ENCODE data around the gene KRTAP27-1. TPM values are rescaled to one million over a fixed set of nuclear protein-coding genes. Genes with fewer than 3 reads are reported as not detected.

Gene KRTAP27-1
- total RNA-seq, 1 experiment from 2014 or later = not detected

- BruUV-seq (replicated peaks) = no TSS peak
- intact Hi-C loops (cut with micrococcal nuclease; ENCODE audit: unreplicated experiment) = loop anchor here (2.0 to 10.0 kb wide), 3 partner anchors 66 to 744 kb away; no protein-coding TSS in a partner anchor
- ChIA-PET CTCF (interaction anchor here (0.7 kb wide), 1 partner anchor 773 kb away, joined by 3 read pairs; no protein-coding TSS in a partner anchor), POLR2A (ENCODE audit: low non-redundant PET) (no interaction called here)
- Histone ChIP-seq H3K4me3 (ENCODE audit: low read depth, low read length, poor library complexity, severe bottlenecking) (no peak overlapping the region), H3K36me3 (ENCODE audit: insufficient read depth, low read length, poor library complexity, severe bottlenecking) (no peaks in the 10 kb centered on the region), H3K27ac (ENCODE audit: low read depth, low read length, poor library complexity, severe bottlenecking) (no peak overlapping the region), H3K9me3 (ENCODE audit: low read depth, low read length, poor library complexity, severe bottlenecking) (no peaks in the 10 kb centered on the region), H3K4me1 (ENCODE audit: insufficient read depth, low read length, poor library complexity, severe bottlenecking) (no peaks in the 10 kb centered on the region), H3K27me3 (replicated peaks; ENCODE audit: insufficient read depth, low read depth, low read length, poor library complexity) (no peaks in the 10 kb centered on the region)
- peak; percentile 50 for DNase-seq (ENCODE audit: low spot score)
- TF ChIP-seq EZH2 (IDR thresholded peaks at IDR 0.05; ENCODE audit: borderline replicate concordance, low read depth, low read length, poor library complexity, severe bottlenecking) = no peak
- TF ChIP-seq, protein P1, sequence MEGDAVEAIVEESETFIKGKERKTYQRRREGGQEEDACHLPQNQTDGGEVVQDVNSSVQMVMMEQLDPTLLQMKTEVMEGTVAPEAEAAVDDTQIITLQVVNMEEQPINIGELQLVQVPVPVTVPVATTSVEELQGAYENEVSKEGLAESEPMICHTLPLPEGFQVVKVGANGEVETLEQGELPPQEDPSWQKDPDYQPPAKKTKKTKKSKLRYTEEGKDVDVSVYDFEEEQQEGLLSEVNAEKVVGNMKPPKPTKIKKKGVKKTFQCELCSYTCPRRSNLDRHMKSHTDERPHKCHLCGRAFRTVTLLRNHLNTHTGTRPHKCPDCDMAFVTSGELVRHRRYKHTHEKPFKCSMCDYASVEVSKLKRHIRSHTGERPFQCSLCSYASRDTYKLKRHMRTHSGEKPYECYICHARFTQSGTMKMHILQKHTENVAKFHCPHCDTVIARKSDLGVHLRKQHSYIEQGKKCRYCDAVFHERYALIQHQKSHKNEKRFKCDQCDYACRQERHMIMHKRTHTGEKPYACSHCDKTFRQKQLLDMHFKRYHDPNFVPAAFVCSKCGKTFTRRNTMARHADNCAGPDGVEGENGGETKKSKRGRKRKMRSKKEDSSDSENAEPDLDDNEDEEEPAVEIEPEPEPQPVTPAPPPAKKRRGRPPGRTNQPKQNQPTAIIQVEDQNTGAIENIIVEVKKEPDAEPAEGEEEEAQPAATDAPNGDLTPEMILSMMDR (conservative IDR thresholded peaks at IDR 0.05; ENCODE audit: low read depth, low read length) = peak; percentile 84
Observed at GRCh38 chr21:30340714-30341573, 3.5 kb upstream of the KRTAP27-1 start.

- H3K4me1 ChIP-seq (ENCODE audit: insufficient read depth, low read length, poor library complexity, severe bottlenecking) = no peaks in the 10 kb centered on the region
- H3K27me3 ChIP-seq (replicated peaks; ENCODE audit: insufficient read depth, low read depth, low read length, poor library complexity) = no peaks in the 10 kb centered on the region
- H3K9me3 ChIP-seq (ENCODE audit: low read depth, low read length, poor library complexity, severe bottlenecking) = no peaks in the 10 kb centered on the region
- no peak overlapping the region for H3K4me3 ChIP-seq (ENCODE audit: low read depth, low read length, poor library complexity, severe bottlenecking)
- ChIA-PET CTCF (no interaction called here), POLR2A (ENCODE audit: low non-redundant PET) (no interaction called here)
- DNase-seq (ENCODE audit: low spot score) = no peak
- BruUV-seq (replicated peaks) = no TSS peak
- intact Hi-C loops (cut with micrococcal nuclease; ENCODE audit: unreplicated experiment) = no loop called here
- TF ChIP-seq EZH2 (IDR thresholded peaks at IDR 0.05; ENCODE audit: borderline replicate concordance, low read depth, low read length, poor library complexity, severe bottlenecking) = no peak
- TF ChIP-seq, protein P1 (conservative IDR thresholded peaks at IDR 0.05; ENCODE audit: low read depth, low read length) = no peak
- no peak overlapping the region for H3K27ac ChIP-seq (ENCODE audit: low read depth, low read length, poor library complexity, severe bottlenecking)
- H3K36me3 ChIP-seq (ENCODE audit: insufficient read depth, low read length, poor library complexity, severe bottlenecking) = no peaks in the 10 kb centered on the region
Observed at GRCh38 chr21:30338717-30339116, 1.2 kb upstream of the KRTAP27-1 start.

DNA sequence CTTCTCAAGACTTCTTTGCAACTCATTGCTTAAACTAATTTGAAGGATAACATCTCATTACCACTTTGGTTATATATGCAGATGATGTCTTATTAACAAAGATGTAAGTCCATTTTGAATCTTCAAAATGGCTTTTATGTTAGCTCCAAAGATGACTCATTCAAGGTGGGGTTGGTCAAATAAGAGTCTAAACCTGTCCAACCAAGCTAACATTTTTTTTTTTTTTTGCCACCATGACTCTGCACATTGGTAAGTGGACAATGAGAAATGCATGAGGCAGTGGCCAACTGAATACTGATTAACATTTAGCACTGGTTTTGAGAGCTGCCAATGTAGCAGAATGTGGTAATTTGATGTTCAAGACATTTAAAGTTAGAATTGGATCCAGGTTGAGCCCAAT, 278 bp upstream of the KRTAP27-1 start:
- ChIA-PET POLR2A (ENCODE audit: low non-redundant PET) (no interaction called here), CTCF (interaction anchor here (0.6 kb wide), 1 partner anchor 902 kb away, joined by 6 read pairs; no protein-coding TSS in a partner anchor)
- TF ChIP-seq, protein P1 (conservative IDR thresholded peaks at IDR 0.05; ENCODE audit: low read depth, low read length) = no peak
- TF ChIP-seq EZH2 (IDR thresholded peaks at IDR 0.05; ENCODE audit: borderline replicate concordance, low read depth, low read length, poor library complexity, severe bottlenecking) = no peak
- Histone ChIP-seq H3K27me3 (replicated peaks; ENCODE audit: insufficient read depth, low read depth, low read length, poor library complexity) (no peaks in the 10 kb centered on the region), H3K9me3 (ENCODE audit: low read depth, low read length, poor library complexity, severe bottlenecking) (no peaks in the 10 kb centered on the region), H3K36me3 (ENCODE audit: insufficient read depth, low read length, poor library complexity, severe bottlenecking) (no peaks in the 10 kb centered on the region), H3K4me1 (ENCODE audit: insufficient read depth, low read length, poor library complexity, severe bottlenecking) (no peaks in the 10 kb centered on the region), H3K27ac (ENCODE audit: low read depth, low read length, poor library complexity, severe bottlenecking) (no peak overlapping the region), H3K4me3 (ENCODE audit: low read depth, low read length, poor library complexity, severe bottlenecking) (no peak overlapping the region)
- no TSS peak for BruUV-seq (replicated peaks)
- intact Hi-C loops (cut with micrococcal nuclease; ENCODE audit: unreplicated experiment) = no loop called here
- no peak for DNase-seq (ENCODE audit: low spot score)
